NCI-H446 (cell line): Measurements from ENCODE around the gene TRIM33.

ENCODE experiments used
- DNase-seq, 2 experiments: peaks; one replicate each; lab custom pipeline; 2025; lab: John Stamatoyannopoulos, UW

TRIM33 gene

GRCh38 chr1:114350731-114351445, 160.1 kb downstream of the TRIM33 start:
- no peak for DNase-seq

- DNase-seq: no peak
These were observed 161.0 kb downstream of the TRIM33 start for GRCh38 chr1:114349891-114350605.

- no peak for DNase-seq
These were observed 163.4 kb downstream of the TRIM33 start for GRCh38 chr1:114347431-114348209.

GRCh38 chr1:114346480-114347029, 164.4 kb downstream of the TRIM33 start:
- peak; percentile 89 to 99 for DNase-seq

- DNase-seq: peak in 1 of 2 experiments; percentile 44
These were observed 165.0 kb downstream of the TRIM33 start for GRCh38 chr1:114345930-114346479.

- no peak for DNase-seq
These were observed 166.3 kb downstream of the TRIM33 start for GRCh38 chr1:114344656-114345055.
